Smooth muscle cell (in vitro differentiated cells): ENCODE data around the gene SHH. TPM values are rescaled to one million over a fixed set of nuclear protein-coding genes. Genes with fewer than 3 reads are reported as not detected.

Source experiments
- DNase-seq: peaks from one replicate; lab custom pipeline; 2025; ENCODE audit not compliant: unreplicated experiment; lab: John Stamatoyannopoulos, UW
- H2AFZ ChIP-seq: fragments of 200-600 bp; sonication (generic); 2 replicates; pipeline ENCODE4 v1.6.0; 2016; ENCODE audit warnings: antibody characterized with exemption, low read depth, mild to moderate bottlenecking
- H3F3A ChIP-seq: fragments of 200-600 bp; sonication (generic); 2 replicates; pipeline ENCODE4 v1.6.0; 2017; ENCODE audit warnings: antibody characterized with exemption, low read depth
- H3K27ac ChIP-seq: fragments of 200-600 bp; sonication (generic); 2 replicates; pipeline ENCODE4 v1.5.1; 2016; ENCODE audit warnings: low read depth, mild to moderate bottlenecking
- H3K27me3 ChIP-seq: fragments of 200-600 bp; sonication (generic); 2 replicates; pipeline ENCODE4 v1.6.1; 2016; ENCODE audit warnings: low read depth, mild to moderate bottlenecking
- H3K36me3 ChIP-seq: fragments of 200-600 bp; sonication (generic); 2 replicates; pipeline ENCODE4 v1.5.1; 2016; ENCODE audit warnings: low read depth
- H3K4me1 ChIP-seq: fragments of 200-600 bp; sonication (generic); 2 replicates; pipeline ENCODE4 v1.5.1; 2016; ENCODE audit warnings: low read depth
- H3K4me2 ChIP-seq: fragments of 200-600 bp; sonication (generic); 2 replicates; pipeline ENCODE4 v1.6.0; 2016; ENCODE audit warnings: mild to moderate bottlenecking
- H3K4me3 ChIP-seq: fragments of 200-600 bp; sonication (generic); 2 replicates; pipeline ENCODE4 v1.5.1; 2016; ENCODE audit warnings: mild to moderate bottlenecking
- H3K79me2 ChIP-seq: fragments of 200-600 bp; sonication (generic); 2 replicates; pipeline ENCODE4 v1.6.0; 2016; ENCODE audit warnings: low read depth, mild to moderate bottlenecking
- H3K9ac ChIP-seq: fragments of 200-600 bp; sonication (generic); 2 replicates; pipeline ENCODE4 v1.6.0; 2016; ENCODE audit warnings: low read depth
- H3K9me3 ChIP-seq: fragments of 200-600 bp; sonication (generic); replicated peaks from 2 replicates; pipeline ENCODE4 v1.5.1; 2016; ENCODE audit warnings: low read depth
- H4K20me1 ChIP-seq: fragments of 200-600 bp; sonication (generic); 2 replicates; pipeline ENCODE4 v1.6.0; 2016; ENCODE audit warnings: low read depth
- WGBS: methylation state at CpG from one replicate; pipeline ENCODE4 v1.1.7; 2016; ENCODE audit warnings: low lambda C conversion rate; 5-methylcytosine and 5-hydroxymethylcytosine counted together
- polyA plus RNA-seq: library from polyadenylated mRNA; unstranded; fragments of >200 nt; fragmentation: Nextera tagmentation; extraction: Ambion mirVana; gene quantifications from 2 replicates; pipeline ENCODE4 v1.2.1, GENCODE V29; 2016
- total RNA-seq: library from RNA; depleted of rRNA; stranded (reverse); fragments of >200 nt; gene quantifications from 2 replicates; pipeline ENCODE4 v1.2.3, GENCODE V29; 2014
- TF ChIP-seq, protein P1 (sequence below): fragments of 200-600 bp; sonication (generic); IDR thresholded peaks from 2 replicates; pipeline ENCODE4 v1.5.1; 2017; ENCODE audit warnings: borderline replicate concordance, mild to moderate bottlenecking, antibody characterized with exemption; ENCODE audit not compliant: insufficient read depth, poor library complexity, severe bottlenecking

Gene SHH
- total RNA-seq (0.27 TPM in 1 of 2 replicates, not detected in the other), polyA plus RNA-seq (0.20 TPM in 1 of 2 replicates, not detected in the other)

DNA sequence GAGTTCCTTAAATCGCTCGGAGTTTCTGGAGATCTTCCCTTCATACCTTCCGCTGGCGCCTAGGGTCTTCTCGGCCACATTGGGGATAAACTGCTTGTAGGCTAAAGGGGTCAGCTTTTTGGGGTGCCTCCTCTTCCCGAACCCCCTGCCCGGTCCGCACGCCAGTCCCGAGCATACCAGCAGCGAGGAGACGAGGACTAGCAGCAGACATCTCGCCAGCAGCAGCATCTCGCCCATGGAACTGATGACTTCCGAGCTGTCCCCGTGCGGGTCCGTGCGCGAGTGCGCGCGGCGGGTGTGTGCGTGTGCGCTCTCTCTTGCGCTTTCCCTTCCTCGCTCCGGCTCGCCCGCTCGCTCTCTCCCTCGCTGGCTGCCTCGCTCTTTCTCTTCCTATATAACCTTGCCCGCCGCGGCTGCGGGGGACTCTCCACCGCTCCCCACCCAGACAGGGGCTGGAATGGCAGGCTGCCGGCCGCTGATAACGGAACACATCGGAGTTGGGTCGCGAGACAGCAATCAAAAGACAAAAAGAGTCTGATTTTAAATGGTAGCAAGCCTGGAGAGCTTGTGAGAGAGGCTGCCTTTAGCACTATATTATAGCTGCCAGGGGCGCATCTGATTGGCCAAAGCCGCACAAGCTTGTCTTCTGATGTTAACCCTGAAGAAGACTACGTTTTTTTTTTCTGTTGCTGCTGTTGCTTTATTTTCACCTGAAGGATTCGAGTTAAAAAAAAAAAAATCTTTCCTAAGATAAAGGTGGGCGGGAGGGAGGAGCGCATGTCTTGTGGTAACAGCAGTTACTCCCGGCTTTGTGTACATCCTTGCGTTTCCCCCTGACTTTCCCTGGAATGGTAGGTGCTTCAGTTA is at the start of gene SHH:
TSS of gene SHH (minus strand) at position 569 of the 867 bp plus-strand sequence. CDS start at position 228, 341 bp downstream.
- H3K9me3 ChIP-seq: no peaks in the 10 kb centered on the region
- peak within 1 kb of the TSS; percentile 88 for H3K4me2 ChIP-seq
- H2AFZ ChIP-seq: no peak within 1 kb of the TSS
- H3K4me3 ChIP-seq: peak within 1 kb of the TSS; percentile 58
- no peaks in the 10 kb centered on the region for H4K20me1 ChIP-seq
- peaks cover 34% of the 10 kb centered on the region for H3K4me1 ChIP-seq
- TF ChIP-seq, protein P1, sequence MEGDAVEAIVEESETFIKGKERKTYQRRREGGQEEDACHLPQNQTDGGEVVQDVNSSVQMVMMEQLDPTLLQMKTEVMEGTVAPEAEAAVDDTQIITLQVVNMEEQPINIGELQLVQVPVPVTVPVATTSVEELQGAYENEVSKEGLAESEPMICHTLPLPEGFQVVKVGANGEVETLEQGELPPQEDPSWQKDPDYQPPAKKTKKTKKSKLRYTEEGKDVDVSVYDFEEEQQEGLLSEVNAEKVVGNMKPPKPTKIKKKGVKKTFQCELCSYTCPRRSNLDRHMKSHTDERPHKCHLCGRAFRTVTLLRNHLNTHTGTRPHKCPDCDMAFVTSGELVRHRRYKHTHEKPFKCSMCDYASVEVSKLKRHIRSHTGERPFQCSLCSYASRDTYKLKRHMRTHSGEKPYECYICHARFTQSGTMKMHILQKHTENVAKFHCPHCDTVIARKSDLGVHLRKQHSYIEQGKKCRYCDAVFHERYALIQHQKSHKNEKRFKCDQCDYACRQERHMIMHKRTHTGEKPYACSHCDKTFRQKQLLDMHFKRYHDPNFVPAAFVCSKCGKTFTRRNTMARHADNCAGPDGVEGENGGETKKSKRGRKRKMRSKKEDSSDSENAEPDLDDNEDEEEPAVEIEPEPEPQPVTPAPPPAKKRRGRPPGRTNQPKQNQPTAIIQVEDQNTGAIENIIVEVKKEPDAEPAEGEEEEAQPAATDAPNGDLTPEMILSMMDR: no peak
- no peaks in the 10 kb centered on the region for H3K36me3 ChIP-seq
- H3F3A ChIP-seq: no peaks in the 10 kb centered on the region
- no peak for DNase-seq
- H3K27me3 ChIP-seq: peaks cover 90% of the 10 kb centered on the region
- H3K9ac ChIP-seq: no peak within 1 kb of the TSS
- H3K79me2 ChIP-seq: no peaks in the 10 kb centered on the region
- no peak within 1 kb of the TSS for H3K27ac ChIP-seq
- WGBS: 7% methylated on average over 51 of the region's 53 CpGs

GRCh38 chr7:155861480-155861868 is 49.2 kb upstream of the SHH start:
- 81% methylated on average over 9 of the region's 11 CpGs for WGBS
- no peak overlapping the region for H3K27ac ChIP-seq
- H3K9me3 ChIP-seq: no peaks in the 10 kb centered on the region
- H4K20me1 ChIP-seq: no peaks in the 10 kb centered on the region
- TF ChIP-seq, protein P1: no peak
- H3K9ac ChIP-seq: no peak overlapping the region
- H3K36me3 ChIP-seq: no peaks in the 10 kb centered on the region
- H3F3A ChIP-seq: no peaks in the 10 kb centered on the region
- no peak overlapping the region for H3K4me3 ChIP-seq
- no peak for DNase-seq
- no peaks in the 10 kb centered on the region for H3K79me2 ChIP-seq
- peaks cover 12% of the 10 kb centered on the region for H3K27me3 ChIP-seq
- no peak overlapping the region for H3K4me2 ChIP-seq
- H2AFZ ChIP-seq: no peak overlapping the region
- no peaks in the 10 kb centered on the region for H3K4me1 ChIP-seq

DNA sequence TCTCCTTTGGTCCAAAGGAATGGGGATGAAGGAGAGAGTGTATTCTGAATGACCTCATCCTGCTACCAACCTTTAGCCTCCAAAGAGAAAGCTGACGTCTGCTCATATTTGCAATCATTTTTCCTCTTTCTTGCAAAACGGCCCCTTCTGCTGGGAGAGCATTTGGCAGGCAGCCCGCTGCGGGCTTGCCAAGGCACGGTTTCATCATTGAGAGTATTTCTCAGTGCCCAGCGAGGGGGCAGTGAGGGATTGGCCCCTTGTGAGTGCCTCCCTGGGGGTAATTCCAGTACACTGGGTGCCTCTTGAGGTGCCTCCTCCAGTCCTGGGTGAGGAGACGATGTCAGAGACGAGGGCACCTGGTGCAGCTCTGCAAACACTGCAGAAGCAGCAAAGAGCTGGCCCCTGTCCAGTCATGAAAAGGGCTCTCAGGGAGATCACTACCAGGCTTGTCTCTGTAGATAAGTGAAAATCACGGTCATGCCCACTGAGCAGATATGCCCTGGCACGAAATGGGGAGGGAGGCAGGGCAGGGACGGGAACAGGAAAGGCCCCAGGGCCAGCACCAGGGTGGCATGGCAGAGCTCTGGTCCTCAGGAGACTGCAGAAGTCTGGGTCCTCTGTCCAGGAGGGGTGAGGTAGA is 48.7 kb upstream of the SHH start:
- H3K4me2 ChIP-seq: no peak overlapping the region
- DNase-seq: no peak

More for the DNA sequence above, 48.7 kb upstream of the SHH start:
- Histone ChIP-seq H3F3A (no peaks in the 10 kb centered on the region), H3K27ac (no peak overlapping the region), H3K4me3 (no peak overlapping the region), H3K79me2 (no peaks in the 10 kb centered on the region), H3K4me1 (no peaks in the 10 kb centered on the region), H2AFZ (no peak overlapping the region), H3K9ac (no peak overlapping the region), H4K20me1 (no peaks in the 10 kb centered on the region), H3K36me3 (no peaks in the 10 kb centered on the region), H3K27me3 (peaks cover 12% of the 10 kb centered on the region), H3K9me3 (no peaks in the 10 kb centered on the region)
- WGBS: 71% methylated on average over 11 of the region's 11 CpGs
- TF ChIP-seq, protein P1: no peak
